ENCODE data around the gene DIPK2A.

DNA sequence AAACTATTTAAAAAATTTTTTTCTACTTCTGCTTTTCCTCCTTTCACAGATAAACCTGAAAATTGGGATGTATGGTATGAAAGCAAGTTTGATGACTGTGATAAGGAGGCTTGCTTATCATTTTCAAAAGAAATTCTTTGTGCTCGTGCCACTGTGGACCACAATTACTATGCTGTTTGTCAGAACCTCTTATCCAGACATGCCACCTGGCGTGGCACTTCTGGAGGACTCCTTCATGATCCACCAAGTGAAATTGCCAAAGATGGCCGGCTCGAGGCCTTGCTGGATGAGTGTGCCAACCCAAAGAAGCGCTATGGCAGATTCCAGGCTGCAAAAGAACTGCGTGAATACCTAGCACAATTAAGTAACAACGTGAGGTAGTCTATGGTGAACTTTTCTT is 17.8 kb downstream of the DIPK2A start:
- no peak for TF ChIP-seq POLR2A (IDR thresholded peaks at IDR 0.05)
- TF ChIP-seq CTCF (IDR thresholded peaks at IDR 0.05) = no peak

Measured in body of pancreas (tissue), 4 donors.